ENCODE measurements around the gene C1QTNF8.

C1QTNF8 gene

DNA sequence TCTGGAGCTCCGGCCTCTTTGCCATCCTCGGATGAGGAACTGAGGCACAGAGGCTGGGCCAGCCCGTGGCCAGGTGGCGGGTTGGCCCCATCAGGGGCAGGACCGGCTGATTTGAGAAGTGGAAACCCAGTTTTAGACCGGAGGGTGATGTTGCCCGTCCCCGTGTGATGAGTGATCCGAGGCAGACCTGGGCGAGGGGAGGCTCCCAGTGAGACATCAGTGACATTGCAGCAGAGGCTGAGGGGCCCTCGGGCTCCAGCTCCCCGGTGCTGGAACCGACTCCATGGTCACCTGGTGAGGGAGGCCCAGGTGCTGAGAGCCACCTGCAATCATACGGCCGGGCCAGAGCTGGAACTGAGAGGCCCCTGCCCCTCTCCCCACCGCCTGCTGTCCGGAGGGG, 30.0 kb upstream of the C1QTNF8 start:
- TF ChIP-seq, protein P1, sequence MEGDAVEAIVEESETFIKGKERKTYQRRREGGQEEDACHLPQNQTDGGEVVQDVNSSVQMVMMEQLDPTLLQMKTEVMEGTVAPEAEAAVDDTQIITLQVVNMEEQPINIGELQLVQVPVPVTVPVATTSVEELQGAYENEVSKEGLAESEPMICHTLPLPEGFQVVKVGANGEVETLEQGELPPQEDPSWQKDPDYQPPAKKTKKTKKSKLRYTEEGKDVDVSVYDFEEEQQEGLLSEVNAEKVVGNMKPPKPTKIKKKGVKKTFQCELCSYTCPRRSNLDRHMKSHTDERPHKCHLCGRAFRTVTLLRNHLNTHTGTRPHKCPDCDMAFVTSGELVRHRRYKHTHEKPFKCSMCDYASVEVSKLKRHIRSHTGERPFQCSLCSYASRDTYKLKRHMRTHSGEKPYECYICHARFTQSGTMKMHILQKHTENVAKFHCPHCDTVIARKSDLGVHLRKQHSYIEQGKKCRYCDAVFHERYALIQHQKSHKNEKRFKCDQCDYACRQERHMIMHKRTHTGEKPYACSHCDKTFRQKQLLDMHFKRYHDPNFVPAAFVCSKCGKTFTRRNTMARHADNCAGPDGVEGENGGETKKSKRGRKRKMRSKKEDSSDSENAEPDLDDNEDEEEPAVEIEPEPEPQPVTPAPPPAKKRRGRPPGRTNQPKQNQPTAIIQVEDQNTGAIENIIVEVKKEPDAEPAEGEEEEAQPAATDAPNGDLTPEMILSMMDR (IDR thresholded peaks at IDR 0.05; ENCODE audit: low read depth, low read length), result no peak
- no peaks in the 10 kb centered on the region for H3K36me3 ChIP-seq
- no peak for DNase-seq
- peak overlapping the region; percentile 98 for H3K27ac ChIP-seq
- H3K9me3 ChIP-seq (ENCODE audit: severe bottlenecking), result no peaks in the 10 kb centered on the region
- no peaks in the 10 kb centered on the region for H3K27me3 ChIP-seq (ENCODE audit: insufficient read depth, low read depth, severe bottlenecking)
- H3K4me3 ChIP-seq (ENCODE audit: low read depth, low read length), result no peak overlapping the region

DNA sequence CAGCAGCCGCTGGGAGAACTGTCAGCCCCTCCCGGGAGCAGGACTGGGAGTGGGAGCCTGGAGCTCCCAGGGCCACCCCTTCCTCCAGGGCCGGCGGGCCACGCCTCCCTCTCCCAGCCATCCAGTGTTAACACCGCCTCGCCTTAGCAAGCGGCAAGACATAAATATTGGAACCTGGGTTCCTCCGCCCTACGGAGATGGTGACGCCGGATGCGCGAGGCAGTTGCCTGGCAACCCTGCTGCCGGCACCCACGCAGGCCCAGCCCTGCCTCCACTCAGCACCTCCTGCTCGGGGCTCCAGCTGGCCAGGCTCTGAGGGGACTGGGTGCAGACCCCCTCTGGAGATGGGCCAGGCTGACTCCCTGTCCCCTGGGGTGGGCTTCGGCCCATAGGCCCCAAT, 29.4 kb upstream of the C1QTNF8 start:
- peak; percentile 97 for DNase-seq
- H3K27ac ChIP-seq, result peak overlapping the region; percentile 98
- H3K36me3 ChIP-seq, result no peaks in the 10 kb centered on the region
- no peaks in the 10 kb centered on the region for H3K9me3 ChIP-seq (ENCODE audit: severe bottlenecking)
- TF ChIP-seq, protein P1 (IDR thresholded peaks at IDR 0.05; ENCODE audit: low read depth, low read length), result no peak
- H3K4me3 ChIP-seq (ENCODE audit: low read depth, low read length), result no peak overlapping the region
- H3K27me3 ChIP-seq (ENCODE audit: insufficient read depth, low read depth, severe bottlenecking), result no peaks in the 10 kb centered on the region

DNA sequence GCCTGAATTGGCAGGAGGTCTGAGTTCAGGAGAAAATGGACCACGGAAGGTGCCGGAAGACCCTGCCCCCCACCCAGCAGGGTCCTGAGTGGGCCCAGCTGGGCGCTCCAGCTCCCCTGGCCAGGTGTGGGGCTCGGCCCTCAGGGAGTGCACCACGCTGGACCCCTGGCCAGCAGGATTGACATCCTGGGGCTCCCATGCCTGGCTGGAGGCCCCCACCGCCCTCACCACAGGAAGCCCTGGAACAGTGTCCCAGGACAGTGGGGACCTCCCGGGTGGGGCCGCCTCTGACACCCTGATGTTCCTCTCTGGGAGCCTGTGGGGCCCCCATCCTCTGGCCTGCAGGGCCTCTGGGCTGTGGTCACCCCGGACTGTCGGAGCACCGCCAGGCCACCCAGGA, 28.8 kb upstream of the C1QTNF8 start:
- Histone ChIP-seq H3K36me3 (no peaks in the 10 kb centered on the region), H3K27ac (peak overlapping the region; percentile 98)

DNA sequence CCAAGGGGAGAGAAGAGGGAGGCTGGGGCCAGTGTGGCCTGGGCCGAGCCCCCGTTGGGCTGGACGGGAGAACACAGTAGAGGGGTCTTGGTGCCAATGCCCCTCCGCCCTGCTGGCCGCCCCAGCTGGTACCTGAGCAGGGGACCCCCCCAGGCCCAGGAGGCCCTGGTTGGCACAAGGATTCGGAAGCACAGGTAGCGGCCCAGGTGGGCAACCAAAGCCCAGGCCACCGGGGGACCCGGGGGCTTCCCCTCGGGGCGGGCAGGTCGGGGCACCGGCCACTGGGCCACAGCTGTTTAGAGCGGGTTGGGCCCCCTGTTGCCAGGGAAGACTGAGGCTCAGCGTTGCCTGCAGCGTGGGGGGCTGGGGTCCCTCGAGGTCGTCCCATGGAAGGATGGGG, 28.2 kb upstream of the C1QTNF8 start:
- Histone ChIP-seq H3K4me3 (ENCODE audit: low read depth, low read length) (no peak overlapping the region), H3K27ac (peak overlapping the region; percentile 98), H3K27me3 (ENCODE audit: insufficient read depth, low read depth, severe bottlenecking) (no peaks in the 10 kb centered on the region), H3K36me3 (no peaks in the 10 kb centered on the region), H3K9me3 (ENCODE audit: severe bottlenecking) (no peaks in the 10 kb centered on the region)
- DNase-seq, result no peak
- TF ChIP-seq, protein P1 (IDR thresholded peaks at IDR 0.05; ENCODE audit: low read depth, low read length), result no peak

More for the DNA sequence above, 28.8 kb upstream of the C1QTNF8 start:
- no peak overlapping the region for H3K4me3 ChIP-seq (ENCODE audit: low read depth, low read length)
- TF ChIP-seq, protein P1 (IDR thresholded peaks at IDR 0.05; ENCODE audit: low read depth, low read length), result no peak
- no peak for DNase-seq
- H3K9me3 ChIP-seq (ENCODE audit: severe bottlenecking), result no peaks in the 10 kb centered on the region
- no peaks in the 10 kb centered on the region for H3K27me3 ChIP-seq (ENCODE audit: insufficient read depth, low read depth, severe bottlenecking)

DNA sequence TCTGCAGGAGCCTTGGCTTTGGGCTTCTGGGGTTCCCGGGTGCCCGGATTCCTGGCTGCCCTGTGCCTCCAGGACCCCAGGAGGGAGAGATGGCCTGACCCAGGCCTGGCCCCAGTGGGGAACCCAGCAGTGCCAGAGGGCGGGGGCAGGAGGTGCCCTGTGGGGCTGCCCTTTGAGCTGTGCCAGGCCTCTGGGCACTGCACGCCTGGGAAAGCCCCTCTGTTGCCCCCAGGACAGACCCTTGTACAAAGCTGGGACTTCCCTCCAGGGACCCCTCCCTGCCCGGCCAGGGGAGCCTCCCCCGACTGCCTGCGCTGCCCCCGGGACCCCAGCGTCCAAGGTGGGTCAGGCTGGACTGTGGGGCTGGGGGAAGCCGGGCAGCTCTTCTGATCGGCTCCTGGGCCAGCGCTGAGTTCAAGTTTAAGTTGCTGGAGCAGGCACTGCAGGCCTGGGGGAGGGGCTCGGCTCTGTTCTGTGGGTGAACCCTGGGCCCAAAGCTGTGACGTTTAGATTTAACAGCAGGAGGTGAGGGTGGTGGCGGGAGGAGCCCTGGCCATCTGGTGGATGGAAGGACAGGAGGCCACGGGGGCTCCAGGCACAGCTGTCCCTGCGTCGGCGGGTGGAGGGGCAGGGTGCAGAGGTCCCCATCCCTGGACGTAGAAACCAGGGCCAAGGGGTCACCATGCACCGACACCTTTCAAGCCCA, 27.6 kb upstream of the C1QTNF8 start:
- Histone ChIP-seq H3K36me3 (no peaks in the 10 kb centered on the region), H3K27ac (peak overlapping the region; percentile 98), H3K9me3 (ENCODE audit: severe bottlenecking) (no peaks in the 10 kb centered on the region), H3K27me3 (ENCODE audit: insufficient read depth, low read depth, severe bottlenecking) (no peaks in the 10 kb centered on the region), H3K4me3 (ENCODE audit: low read depth, low read length) (no peak overlapping the region)
- peak; percentile 97 for DNase-seq
- TF ChIP-seq, protein P1 (IDR thresholded peaks at IDR 0.05; ENCODE audit: low read depth, low read length), result no peak

DNA sequence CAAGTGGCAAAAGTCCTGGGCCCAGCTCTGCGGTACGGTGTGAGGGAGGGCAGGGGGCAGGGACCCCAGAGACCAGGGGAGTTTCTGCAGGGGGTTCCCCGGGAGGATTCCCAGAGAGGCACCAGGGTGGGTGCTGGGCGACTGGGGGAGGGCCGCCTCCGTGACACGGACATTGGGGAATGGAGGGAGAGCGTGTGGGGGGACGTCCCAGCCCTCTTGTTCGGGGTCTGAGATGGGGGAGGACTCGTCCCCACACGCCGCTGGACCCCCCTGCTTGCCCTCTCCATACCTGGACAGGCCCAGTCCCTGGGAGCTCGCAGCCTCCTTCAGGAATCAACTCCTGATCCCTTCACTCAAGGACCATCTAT, 26.3 kb upstream of the C1QTNF8 start:
- Histone ChIP-seq H3K4me3 (ENCODE audit: low read depth, low read length) (no peak overlapping the region), H3K36me3 (no peaks in the 10 kb centered on the region), H3K9me3 (ENCODE audit: severe bottlenecking) (no peaks in the 10 kb centered on the region), H3K27me3 (ENCODE audit: insufficient read depth, low read depth, severe bottlenecking) (no peaks in the 10 kb centered on the region), H3K27ac (peak overlapping the region; percentile 98)
- DNase-seq, result no peak
- TF ChIP-seq, protein P1 (IDR thresholded peaks at IDR 0.05; ENCODE audit: low read depth, low read length), result no peak

Data from WERI-Rb-1 (cell line).